ENCODE data around the gene LRRC36.
"Not testable (repeated sequence)": the region's sequence is repeated elsewhere in the genome, so short reads cannot be mapped to it uniquely, and the experiment has no call there.

The LRRC36 gene

DNA sequence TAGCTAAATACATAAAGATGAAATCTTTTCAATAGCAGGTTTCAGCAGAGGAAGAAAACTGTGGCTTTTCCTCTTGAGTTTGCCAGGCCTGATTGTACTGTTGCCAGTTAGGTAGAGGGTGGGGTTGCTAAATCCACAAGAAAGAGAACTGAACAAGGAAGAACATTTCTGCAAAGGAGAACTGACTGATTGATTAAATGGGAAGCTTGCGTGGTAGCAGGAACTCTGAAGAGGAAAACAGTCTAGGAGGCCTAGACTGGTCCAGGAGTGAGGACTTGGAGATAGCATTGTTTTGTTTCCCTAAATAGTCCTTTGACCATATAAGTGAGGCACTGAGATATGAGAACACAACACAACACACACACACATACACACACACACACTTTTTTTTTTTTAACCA lies 18.8 kb downstream of the LRRC36 start:
- DNase-seq (ENCODE audit: low spot score), result no peak

DNA sequence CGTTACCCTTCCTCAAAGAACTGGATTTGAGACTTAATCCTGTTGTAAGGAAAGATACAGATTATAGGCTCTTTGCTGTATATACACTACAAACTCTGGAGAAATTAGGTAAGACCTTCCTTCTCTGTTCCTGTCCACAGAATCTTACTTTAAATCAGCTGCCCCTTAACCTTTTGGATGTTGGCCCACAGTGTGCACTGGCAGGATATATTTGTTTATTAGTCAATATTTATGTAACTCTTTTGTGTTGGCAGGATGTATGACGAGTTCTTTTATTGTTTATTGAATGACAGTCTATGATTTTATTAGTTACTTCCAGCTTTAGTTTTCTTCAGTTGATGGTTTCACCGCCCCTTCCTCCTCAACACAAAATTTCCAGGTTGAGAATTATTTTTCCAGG lies 19.7 kb downstream of the LRRC36 start:
- DNase-seq (ENCODE audit: low spot score), result no peak

DNA sequence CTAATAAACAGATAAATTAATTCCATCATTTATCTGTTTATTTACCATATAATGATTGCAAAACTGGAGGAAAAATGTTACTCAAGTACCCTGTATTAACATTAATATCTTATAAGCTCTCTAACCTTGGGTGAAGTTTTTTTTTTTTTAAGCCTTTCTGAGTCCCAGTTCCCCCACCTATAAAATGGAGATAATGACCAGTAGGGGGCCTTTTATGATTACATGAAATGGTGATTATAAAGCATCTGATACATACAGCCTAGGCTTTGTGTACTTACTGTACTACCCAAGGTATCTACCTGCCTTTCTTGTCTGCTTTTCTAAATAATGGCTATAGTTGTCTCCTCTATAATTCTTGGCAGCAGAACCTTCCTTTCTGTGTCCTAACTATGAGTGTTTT lies 22.6 kb downstream of the LRRC36 start:
- DNase-seq (ENCODE audit: low spot score), result no peak

DNA sequence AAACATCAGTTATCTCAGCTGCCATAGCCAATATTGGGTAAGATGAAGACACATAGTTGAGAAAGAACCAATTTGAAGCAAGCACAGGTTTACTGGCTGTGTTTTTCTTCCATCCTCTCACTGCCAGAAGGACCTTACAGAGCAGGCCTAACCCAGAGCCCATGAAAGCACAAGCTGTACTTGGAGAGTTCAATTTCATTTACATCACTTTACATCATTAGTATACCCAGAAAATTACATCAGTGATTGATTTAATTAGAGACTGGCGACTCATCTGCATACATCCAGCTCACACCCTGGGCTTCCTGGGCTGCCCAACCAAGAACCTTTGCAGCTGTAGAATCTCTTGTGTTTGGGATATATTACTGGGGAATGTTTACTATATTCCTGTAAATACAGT lies 23.7 kb downstream of the LRRC36 start:
- DNase-seq (ENCODE audit: low spot score), result no peak

DNA sequence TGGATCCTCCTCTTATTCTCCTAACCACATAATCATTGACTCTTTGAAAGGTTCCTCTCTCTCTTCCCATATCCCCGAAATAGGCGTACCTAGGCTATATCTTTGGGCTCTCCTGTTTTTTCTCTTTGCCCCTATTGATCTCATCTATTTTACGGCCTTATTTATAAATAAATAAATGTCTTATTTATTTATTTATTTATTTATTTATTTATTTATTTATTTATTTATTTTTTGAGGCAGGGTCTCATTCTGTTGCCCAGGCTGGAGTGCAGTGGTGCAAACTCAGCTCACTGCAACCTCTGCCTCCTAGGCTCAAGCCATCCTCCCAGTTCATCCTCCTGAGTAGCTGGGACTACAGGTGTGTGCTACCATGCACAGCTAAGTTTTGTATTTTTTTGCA lies 25.8 kb downstream of the LRRC36 start:
- DNase-seq (ENCODE audit: low spot score), result not testable (repeated sequence)

DNA sequence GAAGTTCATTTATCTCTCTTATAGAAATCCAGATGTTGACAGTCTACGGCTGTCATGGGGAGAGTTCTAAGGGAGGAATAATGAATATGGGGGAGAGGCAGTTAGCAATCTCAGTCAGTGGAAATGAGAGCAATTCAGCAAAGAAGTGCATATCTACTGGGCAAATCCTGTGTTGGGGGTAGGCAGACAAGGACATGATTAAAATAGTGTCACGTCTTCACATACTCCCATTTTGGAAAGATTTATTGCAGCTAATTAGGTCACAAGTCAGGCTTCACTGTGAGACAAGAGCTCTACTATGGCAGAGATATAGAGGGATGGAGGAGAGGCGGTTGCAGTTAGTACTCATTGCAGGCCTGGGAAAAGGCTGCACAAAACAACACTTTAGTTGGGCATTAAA lies 29.8 kb downstream of the LRRC36 start:
- no peak for DNase-seq (ENCODE audit: low spot score)

DNA sequence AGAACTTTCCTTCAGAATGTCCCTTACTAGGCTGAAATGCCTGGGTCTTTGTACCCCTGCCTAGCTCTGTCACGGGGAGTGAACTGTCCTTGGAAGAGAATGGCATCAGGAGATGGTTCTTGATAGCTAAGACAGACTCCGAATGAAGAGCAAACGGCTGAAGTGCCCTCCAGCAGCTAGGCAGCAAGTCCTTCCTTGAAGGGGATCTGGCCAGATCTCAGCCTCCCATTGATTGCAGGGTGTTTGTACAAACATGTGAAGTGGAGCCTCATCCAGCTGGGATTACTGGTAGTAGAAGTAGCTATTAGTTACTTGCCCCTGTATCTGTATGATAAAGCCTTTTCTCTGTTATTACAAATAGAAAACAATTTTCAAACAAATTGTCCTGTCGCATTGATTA lies 30.9 kb downstream of the LRRC36 start:
- DNase-seq (ENCODE audit: low spot score), result no peak

DNA sequence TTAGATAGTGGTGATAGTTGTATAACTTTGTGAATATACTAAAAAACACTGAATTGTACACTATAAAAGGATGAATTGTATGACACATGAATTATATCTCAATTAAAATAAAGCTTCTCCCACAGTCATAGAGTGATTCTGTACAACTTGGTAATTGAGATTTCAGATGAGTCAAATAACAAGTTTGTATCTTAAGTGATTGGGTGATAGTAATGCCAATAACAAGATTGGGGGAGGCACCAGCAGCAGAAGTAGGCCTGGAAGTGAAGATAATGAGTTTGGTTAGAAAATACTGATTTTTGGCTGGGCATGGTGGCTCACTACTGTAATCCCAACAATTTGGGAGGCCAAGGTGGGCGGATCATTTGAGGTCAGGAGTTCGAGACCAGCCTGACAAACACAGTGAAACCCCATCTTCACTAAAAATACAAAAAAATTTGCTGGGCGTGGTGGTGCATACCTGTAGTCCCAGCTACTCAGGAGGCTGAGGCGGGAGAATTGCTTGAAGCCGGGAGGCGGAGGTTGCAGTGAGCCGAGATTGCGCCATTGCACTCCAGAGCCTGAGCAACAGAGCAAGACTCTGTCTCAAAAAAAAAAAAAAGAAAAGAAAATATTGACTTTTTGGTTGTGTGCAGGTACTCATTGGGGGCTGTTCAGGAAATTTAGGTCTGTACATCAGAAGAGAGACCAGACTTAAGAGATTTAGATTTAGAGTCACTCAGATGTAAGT lies 33.1 kb downstream of the LRRC36 start:
- not testable (repeated sequence) for DNase-seq (ENCODE audit: low spot score)

DNA sequence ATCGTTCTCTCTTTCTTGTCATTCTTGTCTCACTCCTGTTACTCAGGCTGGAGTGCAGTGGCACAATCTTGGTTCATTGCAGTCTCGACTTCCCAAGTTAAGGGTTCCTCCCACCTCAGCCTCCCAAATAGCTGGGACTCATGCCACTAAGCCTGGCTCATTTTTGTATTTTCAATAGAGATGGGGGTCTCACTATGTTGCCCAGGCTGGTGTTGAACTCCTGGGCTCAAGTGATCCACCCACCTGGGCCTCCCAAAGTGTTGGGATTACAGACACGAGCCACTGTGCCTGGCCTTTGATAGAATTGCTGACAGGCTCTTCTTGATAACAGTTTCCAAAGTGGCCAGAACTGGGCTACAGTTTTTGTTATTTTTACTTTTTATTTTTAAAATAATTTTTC lies 34.4 kb downstream of the LRRC36 start:
- no peak for DNase-seq (ENCODE audit: low spot score)

DNA sequence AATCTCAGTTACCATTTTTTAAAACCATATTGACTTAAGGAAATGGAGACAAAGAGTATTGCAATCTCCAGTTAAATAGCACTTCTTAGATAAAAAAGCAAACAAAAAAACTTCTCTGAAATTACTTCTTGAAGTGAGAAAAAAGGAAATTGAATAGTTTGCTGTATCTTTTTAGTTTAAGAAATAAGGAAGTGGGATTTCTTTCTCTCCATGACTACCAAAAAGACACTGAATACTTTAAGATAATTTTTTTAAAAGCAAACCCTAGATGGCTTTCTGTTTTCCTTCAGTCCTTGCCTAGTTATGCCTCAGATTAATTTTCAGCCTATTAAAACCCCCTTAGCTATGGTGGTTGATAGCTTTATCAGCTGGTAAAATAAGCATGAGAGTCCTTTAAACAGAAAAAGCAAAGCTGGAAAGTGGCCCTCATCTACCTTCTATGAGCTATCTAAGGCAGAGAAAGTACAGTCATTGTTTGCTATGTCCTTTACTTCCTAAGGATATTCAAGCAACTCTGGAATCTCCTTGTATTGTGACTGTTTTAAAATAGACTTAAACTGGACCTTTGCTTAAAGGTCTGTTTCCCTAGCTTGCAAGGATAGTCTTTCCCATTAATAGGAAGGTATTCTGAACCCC lies 38.1 kb downstream of the LRRC36 start:
- DNase-seq (ENCODE audit: low spot score), result no peak

DNA sequence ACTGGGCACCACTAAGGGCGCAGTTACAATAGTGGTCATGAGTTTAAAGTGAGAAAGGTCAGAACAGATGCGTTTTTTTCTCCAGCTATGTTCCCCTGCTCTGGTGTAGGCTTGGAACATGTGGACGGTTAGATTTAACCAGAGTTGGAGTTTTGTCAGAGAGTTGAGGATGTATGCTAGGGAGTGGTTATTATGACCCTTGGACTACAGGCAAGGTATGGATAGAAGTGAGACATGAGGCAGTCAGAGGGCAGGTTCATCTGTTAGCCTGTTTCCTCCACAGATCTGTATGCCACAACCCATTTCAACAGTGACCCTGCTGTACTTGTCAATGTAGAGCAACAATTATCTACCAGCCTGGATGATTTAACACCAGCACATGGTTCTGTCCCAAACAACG lies 44.0 kb downstream of the LRRC36 start:
- DNase-seq (ENCODE audit: low spot score), result no peak

DNA sequence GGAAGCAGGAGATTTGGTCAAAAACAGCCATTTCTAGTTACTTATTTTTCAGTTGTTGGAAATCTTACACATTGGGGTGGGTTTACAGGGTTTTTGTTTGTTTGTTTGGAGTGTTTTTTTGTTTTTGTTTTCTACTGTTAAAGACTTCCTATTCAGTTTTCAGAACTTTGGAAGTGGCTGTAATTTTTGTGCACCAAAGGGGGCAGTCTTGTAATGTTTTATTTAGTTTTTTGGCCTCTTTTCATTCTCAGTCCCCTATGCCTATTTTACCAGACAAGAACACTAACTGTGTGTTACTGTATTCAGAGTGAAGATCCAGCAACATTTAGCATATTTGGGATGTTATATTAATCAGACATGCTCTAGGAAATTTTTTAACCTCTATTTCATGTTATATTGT lies 46.0 kb downstream of the LRRC36 start:
- no peak for DNase-seq (ENCODE audit: low spot score)

DNA sequence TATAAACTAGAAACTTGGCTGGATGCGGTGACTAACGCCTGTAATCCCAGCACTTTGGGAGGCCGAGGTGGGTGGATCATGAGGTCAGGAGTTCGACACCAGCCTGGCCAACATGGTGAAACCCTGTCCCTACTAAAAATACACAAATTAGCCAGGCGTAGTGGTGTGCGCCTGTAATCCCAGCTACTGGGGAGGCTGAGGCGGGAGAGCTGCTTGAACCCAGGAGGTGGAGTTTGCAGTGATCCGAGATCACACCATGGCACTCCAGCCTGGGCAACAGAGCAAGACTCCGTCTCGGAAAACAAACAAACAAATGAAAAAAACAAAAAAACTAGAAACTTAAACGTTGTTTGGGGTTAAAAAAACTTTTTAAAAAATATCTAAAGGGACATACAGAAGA lies 49.4 kb downstream of the LRRC36 start:
- DNase-seq (ENCODE audit: low spot score), result not testable (repeated sequence)

DNA sequence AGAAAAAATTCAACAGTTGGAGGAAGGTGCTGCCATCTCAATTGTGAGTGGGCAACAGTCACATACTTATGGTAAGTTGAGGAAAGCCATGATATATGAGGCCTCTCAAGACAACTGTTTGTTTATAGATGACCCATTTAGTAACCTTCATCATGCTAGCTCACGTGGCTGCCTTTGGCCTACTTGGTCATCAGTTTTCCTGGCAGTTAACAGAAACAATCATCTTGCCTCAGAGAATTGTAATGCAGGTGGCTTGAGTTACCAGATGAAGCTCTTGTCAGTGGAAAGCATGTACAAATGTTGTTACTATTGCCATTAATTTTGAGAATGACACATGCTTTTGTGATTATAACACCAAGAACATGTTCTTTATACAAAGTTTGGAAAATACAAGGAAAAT lies 52.0 kb downstream of the LRRC36 start:
- no peak for DNase-seq (ENCODE audit: low spot score)

DNA sequence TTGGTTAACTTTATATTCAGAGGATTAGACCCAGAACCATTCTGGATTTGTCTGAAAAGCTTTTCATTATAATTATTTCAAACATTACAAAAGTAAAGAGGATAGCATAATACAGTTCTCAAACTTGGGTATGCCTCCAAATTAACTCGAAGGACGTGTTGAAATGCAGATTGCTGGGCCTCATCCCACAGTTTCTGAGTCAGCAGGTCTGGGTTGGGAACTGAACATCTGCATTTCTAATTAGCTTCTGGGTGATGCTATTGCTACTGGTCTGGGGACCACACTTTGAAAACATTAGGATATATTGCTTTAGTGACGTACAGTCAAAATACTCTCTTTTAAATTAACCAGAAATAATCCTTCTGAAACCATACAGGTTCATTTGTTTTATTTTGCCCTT lies 56.7 kb downstream of the LRRC36 start:
- DNase-seq (ENCODE audit: low spot score), result no peak

DNA sequence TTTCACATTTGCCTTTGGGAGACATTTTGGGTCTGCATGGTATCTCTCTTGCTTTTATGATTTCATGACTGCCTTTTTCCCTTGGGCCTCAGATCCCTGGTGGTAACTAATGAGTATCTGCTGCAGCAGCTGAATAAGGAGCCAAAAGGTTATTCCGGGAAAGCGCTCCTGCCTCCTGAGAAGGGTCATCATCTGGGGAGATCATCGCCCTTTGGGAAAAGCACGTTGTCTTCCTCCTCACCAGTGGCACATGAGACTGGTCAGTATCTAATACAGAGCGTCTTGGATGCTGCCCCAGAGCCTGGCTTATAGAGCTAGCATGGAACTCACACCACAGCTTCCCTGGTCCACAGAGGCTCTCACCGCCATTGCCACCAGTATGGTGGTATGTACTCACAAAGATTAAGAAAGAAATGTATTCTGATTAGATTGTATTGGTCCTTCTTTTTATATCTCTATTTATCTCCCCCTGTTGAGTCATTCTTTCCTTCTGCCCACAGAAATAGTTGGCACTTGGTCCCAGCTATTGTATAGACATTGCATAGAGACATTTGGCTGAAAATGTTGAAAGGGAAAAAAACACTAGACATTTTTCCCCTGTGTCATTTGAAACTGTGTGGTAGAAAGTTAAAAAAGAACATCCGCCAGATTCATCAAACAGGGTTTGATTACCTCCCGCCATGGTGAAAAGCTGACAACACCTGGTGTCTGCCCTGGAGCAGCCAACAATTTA lies 58.3 kb downstream of the LRRC36 start:
- DNase-seq (ENCODE audit: low spot score), result no peak

DNA sequence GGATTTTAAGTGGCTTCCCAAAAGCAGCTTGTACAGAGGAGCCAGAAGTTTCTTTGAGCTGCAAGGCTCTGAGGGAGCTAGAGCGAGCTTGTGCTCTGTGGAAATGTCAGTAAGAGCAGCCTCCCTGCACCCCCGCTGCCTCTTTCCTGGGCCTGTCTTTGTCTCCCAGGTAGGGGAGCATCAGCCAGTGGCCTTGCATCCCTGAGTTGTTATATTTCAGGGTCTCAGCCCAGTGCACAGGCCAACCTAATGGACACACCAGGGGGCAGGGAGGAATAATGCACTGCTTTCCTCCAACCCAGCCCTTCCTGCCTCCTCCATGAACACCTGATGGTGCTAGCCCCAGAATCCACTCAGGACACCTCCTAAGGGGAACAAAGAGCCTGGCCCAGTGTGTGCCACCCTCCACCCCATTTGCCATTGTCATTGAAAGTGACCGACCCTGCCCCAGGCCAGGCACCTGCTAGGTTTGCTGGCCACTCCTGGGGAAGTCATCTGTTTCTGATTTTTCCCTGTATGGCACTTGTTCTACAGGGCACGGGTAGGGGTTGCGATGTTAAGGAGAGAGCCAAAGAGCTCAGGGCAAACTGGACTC lies 60.3 kb downstream of the LRRC36 start:
- no peak for DNase-seq (ENCODE audit: low spot score)

DNA sequence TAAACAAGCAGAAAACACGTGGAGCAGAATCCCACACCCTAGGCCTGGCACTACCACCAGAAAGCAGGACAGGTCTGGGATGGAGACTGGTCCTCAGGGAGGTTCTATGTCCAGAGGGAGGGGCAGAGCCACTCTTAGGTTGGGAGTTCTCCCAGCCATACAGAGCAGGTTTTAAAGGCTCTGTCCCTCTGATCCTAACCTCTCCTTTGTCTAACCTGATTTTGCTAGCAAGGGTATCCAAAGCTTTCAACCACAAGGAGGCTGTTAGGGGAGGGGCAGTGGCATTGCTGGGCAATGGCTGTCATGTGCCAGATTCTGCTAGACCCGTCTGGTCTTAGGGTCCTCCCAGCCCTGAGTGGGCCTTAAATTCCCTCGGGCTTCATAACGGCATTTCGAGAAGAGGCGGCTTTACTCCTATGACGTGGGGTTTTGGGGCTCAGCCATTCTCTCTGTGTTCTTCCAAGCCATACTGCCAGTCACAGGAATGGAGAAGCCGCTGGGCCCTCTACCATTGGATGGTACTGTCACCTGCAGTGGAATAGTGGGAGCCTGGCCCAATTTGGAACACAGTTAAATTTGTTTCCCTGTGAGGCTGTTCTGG lies 61.0 kb downstream of the LRRC36 start:
- DNase-seq (ENCODE audit: low spot score), result no peak

DNA sequence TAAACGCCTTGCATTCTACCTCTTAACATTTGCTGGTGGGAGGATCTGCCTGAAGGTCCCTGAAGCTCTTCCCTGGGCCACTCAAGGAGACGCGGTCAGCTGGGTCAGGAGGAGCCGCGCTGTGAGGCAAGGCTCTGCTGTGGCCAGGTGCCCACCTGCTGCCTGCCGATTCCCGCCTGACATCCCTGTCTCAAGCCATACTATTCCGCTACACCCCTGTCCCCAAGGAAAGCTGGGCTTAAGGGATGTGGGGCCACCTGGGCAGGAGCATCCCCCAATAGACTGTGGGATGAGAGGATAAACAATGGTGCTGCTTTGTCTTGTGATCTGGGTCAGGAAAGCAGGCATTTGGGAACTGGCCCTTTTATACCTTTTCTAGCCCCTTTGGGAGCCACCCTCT lies 61.6 kb downstream of the LRRC36 start:
- no peak for DNase-seq (ENCODE audit: low spot score)

DNA sequence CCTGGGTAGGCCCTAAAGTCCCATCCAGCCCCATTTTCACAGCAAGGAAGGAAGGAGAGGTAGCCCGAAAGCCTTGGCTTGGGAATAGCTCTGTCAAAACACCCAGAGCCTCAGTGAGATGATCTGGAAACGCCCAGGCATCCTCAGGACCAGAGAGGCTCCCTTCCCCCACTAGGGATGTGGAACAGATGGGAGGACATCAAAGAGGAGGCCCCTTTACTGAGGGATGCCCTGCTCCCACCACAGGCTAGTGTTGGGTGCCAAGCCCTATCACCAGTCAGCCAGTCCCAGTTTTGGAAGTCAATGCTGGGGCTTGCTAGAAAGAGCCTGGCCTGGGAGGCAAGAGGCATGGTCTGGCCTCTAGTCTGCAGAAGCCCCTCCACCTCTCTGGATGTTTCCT lies 62.0 kb downstream of the LRRC36 start:
- DNase-seq (ENCODE audit: low spot score), result no peak

DNA sequence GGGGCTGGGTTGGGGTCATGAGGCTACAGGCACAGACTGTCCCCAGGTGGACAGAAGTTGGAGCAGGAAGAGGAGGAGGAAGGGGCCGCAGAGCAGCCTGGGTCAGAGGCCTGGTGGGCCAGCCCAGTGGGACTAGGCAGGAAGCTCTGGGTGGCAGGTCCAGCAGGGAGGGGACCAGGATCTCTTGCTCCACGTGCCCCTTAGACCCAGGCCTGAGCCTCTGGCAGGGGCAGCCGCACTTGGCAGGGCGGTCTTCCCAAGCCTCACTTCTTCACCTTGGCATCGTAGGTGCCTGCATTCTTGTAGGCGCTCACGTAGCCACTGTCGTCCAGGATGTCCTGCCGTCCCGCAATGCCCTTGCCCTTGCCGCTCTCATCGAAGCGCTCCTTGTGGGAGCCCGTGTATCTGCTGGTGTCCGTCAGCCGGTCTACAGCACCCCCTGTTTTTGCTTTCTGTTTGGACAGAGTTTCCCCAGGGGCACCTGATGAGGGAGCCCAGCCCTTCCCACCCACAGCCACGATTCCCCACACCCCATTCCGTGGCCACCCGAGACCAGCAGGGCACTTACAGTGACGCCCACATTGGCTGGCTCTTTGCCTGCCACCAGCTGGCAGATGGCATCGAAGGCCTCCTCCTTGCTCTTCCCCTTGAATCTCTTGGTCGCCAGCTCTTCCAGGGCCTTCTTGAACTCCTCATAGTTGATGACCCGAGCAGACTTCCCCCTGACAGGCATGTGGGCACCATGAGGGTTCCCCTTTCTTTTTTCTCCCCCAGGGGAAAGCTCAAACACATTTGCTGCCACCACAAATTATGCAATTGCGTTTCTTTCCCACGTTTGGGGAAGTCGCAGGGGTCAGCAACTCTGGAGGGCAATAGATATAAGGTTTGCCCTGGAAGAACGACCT lies 63.5 kb downstream of the LRRC36 start:
- no peak for DNase-seq (ENCODE audit: low spot score)
